Retinal pigment epithelial cell (primary cell): Measurements from ENCODE around the gene HRAS.

Source experiments
- DNase-seq: peaks from one replicate; pipeline ENCODE4 v3.0.0-alpha.2; 2010; ENCODE audit warnings: low read depth
- H3K4me3 ChIP-seq: 2 replicates; pipeline ENCODE4 v1.5.1; 2011; ENCODE audit warnings: mild to moderate bottlenecking, low read length, control low read depth, moderate library complexity
- TF ChIP-seq, protein P1 (sequence below): conservative IDR thresholded peaks from 2 replicates; pipeline ENCODE4 v1.5.1; 2011; ENCODE audit warnings: low read depth, low read length, control low read depth, inconsistent platforms

HRAS gene

DNA sequence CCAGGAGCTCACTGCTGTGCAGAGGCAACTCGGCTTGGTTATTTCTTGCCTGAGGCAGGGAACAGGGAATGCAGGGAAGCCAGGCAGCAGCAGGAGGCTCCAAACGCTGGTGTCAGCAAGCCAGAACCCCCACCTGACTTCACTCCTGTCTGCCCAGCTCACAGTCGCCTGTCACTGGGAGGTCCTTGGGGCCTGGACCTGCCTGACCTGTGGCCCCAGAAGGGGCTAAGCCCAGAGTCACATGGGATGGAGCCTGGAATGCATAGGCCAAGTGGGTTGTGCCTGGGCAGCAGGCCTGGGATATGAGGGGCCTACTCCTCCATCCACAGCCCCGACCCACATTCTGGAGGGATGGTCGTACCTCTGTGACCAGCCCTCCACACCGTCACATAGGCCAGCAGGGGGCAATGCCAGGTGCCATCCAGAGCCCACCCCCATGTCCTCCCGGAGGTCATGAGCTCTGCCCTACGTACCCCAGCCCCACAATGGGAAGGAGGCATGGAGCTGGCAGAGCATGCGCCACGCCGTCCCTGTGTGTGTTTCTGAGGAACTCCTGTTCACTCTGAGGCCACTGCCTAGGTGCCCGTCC lies 30.6 kb upstream of the HRAS start:
- no peak overlapping the region for H3K4me3 ChIP-seq
- TF ChIP-seq, protein P1, sequence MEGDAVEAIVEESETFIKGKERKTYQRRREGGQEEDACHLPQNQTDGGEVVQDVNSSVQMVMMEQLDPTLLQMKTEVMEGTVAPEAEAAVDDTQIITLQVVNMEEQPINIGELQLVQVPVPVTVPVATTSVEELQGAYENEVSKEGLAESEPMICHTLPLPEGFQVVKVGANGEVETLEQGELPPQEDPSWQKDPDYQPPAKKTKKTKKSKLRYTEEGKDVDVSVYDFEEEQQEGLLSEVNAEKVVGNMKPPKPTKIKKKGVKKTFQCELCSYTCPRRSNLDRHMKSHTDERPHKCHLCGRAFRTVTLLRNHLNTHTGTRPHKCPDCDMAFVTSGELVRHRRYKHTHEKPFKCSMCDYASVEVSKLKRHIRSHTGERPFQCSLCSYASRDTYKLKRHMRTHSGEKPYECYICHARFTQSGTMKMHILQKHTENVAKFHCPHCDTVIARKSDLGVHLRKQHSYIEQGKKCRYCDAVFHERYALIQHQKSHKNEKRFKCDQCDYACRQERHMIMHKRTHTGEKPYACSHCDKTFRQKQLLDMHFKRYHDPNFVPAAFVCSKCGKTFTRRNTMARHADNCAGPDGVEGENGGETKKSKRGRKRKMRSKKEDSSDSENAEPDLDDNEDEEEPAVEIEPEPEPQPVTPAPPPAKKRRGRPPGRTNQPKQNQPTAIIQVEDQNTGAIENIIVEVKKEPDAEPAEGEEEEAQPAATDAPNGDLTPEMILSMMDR, result peak; percentile 1
- no peak for DNase-seq

- TF ChIP-seq, protein P1, result no peak
Measured at GRCh38 chr11:563812-564578, 28.6 kb upstream of the HRAS start.

GRCh38 chr11:563066-563811 lies 27.9 kb upstream of the HRAS start:
- DNase-seq, result no peak
- no peak overlapping the region for H3K4me3 ChIP-seq
- TF ChIP-seq, protein P1, result no peak

More at GRCh38 chr11:563812-564578, 28.6 kb upstream of the HRAS start:
- no peak for DNase-seq
- no peak overlapping the region for H3K4me3 ChIP-seq

GRCh38 chr11:562046-562645 lies 26.8 kb upstream of the HRAS start:
- H3K4me3 ChIP-seq, result peak overlapping the region; percentile 48
- DNase-seq, result no peak
- TF ChIP-seq, protein P1, result no peak

DNA sequence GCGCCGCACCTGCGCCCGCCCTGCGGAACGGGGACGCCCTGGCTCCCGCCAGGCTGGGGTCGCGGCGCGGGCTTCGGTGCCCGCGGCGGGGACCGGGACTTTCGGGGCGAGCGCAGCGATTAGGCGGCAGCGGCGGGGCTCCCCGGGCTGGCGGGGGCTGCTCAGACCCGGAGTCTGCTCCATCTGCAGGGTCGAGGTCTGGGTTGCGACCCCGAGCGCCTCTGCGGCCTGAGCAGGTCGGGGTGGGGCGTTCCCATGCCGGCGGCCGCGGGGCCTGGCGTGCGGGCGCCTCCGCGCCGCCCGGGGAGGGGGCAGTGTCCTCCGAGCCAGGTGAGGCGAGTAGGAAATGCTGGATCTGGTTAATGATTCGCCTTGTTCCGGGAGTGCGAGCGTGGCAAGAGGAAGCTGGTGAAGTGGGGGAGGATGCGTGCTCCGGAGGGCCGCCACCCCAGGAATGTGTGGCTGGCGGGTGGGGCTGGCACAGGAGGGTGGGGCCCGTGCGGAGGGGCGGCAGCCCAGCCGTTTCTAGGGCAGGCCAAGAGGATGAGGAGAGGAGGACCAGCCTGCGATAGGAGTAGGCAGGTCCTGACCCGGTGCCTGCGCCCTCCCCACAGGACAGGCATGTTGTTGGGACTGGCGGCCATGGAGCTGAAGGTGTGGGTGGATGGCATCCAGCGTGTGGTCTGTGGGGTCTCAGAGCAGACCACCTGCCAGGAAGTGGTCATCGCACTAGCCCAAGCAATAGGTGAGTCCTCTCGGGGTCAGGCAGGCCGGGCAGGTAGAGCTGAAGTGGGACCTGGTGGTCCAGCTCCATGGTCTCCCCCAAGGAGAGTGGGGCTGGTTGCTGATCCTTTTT lies 26.0 kb upstream of the HRAS start:
- peak overlapping the region; percentile 48 for H3K4me3 ChIP-seq
- TF ChIP-seq, protein P1, result no peak
- DNase-seq, result no peak

DNA sequence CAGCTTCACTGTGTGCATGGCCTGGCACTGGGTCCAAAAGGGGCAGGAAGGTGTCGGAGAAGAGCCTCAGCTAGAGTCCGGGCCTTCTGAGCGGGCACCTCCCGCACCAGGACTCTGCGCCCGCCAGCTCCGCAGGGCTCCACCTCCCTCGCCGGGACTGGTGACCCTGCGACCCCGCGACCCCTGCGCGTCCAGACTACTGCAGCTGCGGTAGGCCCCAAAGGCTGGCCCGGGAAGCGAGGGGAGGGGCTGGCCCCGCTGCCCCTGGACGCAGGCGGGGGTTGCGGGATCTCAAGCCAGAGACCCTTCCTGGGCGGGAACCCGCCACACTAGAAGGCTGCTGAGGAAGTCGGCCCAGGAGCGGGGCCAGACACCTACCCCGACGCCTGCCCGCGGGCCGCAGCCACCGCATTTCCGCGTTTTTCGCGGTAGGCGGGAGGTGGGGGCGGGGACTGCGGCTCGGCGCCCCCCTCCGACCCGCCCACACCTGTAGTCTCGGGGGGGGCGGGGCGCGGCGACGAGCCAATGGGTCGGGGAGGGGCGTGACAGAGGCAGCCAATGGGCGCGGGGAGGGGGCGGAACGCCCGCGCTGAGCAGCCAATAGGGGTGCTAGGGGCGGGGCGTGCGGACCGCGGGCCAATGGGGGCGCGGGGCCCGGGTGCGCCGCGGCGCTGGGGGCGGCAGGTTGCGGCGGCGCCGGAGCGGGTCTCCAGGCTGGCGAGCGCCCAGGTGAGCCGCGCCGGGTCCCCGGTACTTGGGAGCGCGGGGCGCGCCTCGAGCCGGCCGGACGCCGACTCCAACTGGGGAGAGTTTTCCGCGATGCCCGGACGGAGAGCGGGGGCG lies 25.1 kb upstream of the HRAS start, which contains the start of the genes LMNTD2 and RASSF7:
Gene LMNTD2, minus strand, starts transcription at position 434 of the 843 bp plus-strand sequence. Its CDS starts 22 bp downstream, at position 412.
Gene RASSF7, plus strand, starts transcription at position 666 of the 843 bp plus-strand sequence. CDS start 799 bp downstream, outside the sequence.
- peak within 1 kb of the TSS; percentile 55 for H3K4me3 ChIP-seq
- TF ChIP-seq, protein P1, result no peak
- DNase-seq, result peak; percentile 50
